GM21786 (cell line): ENCODE measurements around the gene GRPEL1.

ENCODE experiments used
- ATAC-seq: cut with Tn5 transposase; IDR thresholded peaks from one replicate; pipeline ENCODE4 v1.9.1; 2021; ENCODE audit not compliant: unreplicated experiment

The GRPEL1 gene

GRCh38 chr4:7045961-7046921 is 21.6 kb downstream of the GRPEL1 start:
- ATAC-seq = peak; percentile 37

GRCh38 chr4:7045553-7045952 is 22.3 kb downstream of the GRPEL1 start:
- no peak for ATAC-seq

GRCh38 chr4:7044137-7044930 is 23.5 kb downstream of the GRPEL1 start:
- ATAC-seq = no peak

DNA sequence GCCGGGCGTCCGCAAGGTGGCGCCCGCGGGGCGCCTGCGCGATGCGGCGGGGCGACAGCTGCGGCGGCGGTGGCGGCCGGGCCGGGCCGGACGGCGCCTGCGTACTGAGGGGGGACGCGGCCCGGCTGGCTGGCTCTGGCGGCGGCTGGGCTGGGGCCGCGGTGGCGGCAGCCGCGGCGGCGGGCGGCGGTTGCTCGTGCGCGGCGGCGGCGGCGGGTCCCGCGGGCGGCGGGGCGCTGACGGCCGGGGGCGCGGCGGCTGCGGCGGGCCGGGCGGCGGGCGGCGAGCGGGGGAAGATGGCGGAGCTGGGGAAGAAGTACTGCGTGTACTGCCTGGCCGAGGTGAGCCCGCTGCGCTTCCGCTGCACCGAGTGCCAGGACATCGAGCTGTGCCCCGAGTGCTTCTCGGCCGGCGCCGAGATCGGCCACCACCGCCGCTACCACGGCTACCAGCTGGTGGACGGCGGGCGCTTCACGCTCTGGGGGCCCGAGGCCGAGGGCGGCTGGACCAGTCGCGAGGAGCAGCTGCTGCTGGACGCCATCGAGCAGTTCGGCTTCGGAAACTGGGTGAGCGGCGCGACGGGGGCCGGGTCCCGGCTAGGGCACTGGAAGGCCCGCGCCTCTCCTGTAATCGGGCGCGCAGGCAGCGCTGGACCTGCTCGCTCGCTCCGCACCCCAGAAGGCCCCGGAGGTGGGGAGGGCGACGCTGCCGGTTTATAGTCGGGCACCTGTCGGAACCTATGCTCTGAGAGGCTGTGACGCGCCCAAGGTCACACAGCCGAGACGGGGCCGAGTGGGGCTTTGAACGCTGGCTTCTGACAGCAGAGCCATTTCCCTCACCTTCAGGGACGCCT is 24.4 kb downstream of the GRPEL1 start, which contains the start of gene TADA2B:
Gene TADA2B, plus strand, starts transcription at position 89 of the 853 bp plus-strand sequence. Its CDS starts 208 bp downstream, at position 297.
- ATAC-seq = peak; percentile 12

DNA sequence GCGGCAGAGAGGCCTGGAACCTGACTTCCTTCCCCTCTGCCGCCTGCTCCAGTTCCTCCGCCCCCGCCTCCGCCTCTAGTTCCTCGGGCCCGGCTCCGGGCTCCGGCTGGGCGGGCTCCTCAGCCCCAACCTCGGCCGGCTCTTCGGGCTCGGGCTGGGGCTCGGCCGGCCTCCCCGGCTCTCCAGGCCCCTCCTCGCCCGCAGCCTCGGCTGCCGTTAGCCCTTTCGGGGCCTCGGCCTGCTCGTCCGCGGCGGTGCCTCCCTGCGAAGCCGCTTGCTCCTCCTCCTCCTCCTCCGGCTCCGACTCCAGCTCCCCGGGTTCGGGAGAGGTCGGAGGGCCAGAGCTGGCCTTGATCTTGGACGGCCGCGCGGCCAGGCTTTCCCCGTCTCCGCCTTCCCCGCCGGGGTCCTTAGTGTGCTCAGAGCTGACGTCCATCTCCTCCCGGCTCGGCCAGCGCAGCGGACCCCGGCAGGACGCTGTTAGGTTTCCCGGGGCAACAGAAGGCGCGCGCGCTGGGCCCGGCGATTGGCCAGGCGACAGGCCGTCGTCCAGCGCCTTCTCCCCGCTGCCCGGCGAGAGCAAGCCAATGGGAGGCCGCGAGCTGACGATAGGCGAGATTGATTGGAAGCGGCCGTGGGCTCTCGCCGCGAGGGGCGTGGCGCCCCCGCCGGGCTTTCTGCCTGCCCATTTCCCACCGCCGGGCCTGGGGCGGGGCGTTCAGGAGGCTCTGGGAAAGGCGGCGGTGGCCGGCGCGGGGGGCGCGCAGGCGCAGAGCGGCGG is 25.2 kb downstream of the GRPEL1 start:
- ATAC-seq = peak; percentile 66

GRCh38 chr4:7041801-7042502 is 25.9 kb downstream of the GRPEL1 start:
- no peak for ATAC-seq

GRCh38 chr4:7041246-7041645 is 26.6 kb downstream of the GRPEL1 start:
- ATAC-seq = no peak

DNA sequence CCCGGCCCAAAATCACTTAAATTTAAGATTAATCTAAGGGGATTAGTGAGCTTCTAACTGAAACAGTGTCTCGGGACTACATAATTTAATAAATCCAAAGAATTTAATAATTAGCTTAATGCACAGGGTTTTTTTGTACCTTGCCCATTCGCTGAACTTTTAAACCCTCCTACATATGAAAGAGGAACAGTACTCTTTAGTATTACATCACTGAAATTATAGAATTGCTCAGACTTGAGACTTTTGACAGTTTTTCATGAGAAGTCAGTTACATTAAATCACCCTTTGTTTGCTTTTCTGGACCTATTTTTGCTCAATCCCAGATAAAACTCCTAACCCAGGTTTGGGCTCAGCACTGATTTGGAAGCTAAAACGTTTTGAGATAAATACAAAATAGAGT is 27.1 kb downstream of the GRPEL1 start:
- no peak for ATAC-seq

DNA sequence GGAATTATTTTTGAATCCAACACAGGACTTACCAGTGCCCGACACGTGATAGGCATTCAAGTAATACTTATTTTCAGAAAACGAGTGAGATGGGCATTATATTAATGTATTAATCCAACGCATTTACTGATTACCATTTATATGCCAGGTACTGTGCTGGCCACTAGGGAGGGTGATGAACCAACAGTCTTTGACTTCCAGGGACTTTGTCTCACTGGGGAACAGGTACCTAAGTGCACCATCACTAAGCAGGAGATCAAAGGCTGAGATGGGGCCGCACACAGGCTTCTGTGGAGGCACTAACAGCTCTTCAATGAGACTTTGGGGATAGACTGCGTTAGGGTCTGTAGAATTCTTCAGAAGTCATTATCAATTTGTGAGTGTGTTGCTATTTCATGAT is 30.4 kb downstream of the GRPEL1 start:
- no peak for ATAC-seq

GRCh38 chr4:7034262-7035081 is 33.4 kb downstream of the GRPEL1 start:
- no peak for ATAC-seq

GRCh38 chr4:7032596-7032995 is 35.3 kb downstream of the GRPEL1 start:
- no peak for ATAC-seq

DNA sequence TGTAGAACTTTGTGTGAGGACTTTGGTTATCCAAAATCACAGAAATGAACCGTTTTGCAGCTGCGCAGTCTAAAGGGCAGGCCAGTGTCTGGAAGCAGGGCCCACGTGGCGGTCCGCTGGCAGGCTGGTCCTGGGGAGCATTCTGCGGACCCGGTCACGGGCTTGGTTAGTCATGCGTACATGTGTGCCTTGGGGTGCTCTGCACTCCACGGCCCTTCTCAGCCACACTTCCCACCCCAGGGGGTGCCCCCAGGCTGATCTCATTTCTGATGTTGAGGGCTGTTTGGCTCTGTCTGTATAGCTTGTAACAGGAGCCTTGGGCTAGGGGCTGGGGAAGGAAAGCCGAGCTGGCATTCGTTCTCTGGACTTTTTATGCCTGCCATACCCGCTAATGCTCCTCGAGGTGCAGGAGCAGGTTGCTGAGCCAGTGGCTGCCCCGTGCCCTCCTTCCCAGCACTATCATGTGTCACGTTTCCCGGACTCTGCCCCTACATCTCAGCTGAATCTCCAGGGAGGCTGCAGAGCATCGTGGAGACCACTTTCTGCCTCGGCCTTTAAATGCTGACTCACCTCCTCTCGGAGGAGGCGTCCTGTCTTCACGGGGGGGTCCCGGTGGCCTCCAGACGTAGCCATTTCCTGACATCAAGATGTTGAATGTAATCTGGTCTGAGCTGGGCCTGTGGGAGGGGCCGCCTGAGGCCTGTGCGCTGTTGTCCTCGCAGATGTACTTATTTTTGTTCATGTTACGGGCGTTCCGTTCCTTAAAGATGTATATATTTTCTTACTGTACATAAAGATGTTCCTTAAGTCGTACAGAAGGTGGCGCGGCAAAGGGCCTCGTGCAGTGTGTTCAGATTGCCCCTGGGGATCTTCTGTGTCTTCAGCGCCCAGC is 36.1 kb downstream of the GRPEL1 start:
- no peak for ATAC-seq

- no peak for ATAC-seq
These were observed 37.0 kb downstream of the GRPEL1 start for GRCh38 chr4:7030856-7031255.

DNA sequence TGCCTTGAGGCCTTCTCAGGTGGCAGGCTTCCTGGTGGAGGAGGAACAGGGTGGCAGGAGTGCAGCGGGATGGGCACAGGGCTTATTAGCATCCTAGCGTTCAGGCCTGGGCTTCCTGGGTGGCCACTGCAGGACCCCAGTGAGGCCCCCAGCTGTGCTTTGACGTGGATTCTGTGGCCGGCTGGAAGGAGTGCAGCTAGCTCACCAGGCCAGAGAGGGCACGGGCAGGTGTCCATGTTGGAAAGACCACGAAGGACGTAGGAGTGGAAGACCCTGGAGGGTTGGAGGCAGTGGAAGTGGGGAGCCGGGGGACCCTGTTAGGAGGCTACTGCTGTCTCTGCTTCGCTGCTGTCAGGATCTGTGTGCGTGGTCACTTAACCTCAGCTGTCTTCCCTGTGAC is 37.9 kb downstream of the GRPEL1 start:
- ATAC-seq = no peak

DNA sequence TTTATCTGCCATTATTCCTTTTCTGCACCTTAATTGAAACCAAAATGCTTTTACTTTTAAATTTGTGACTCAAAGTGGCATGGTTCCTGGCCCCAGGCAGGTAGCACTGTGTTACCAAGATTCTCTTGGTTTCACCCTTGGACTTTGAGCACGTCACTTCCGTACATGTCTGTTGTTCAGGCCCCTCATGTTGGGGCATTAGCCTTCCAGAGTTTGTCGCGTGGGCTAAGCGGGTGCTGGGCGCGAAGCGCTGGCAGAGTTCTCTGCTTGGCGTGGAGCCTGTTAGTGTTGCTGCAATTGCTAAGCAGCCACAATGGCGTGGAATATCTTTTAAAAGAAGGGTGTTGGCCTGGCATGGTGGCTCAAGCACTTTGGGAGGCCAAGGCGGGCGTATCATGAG is 38.7 kb downstream of the GRPEL1 start:
- no peak for ATAC-seq

GRCh38 chr4:7027913-7028312 is 40.0 kb downstream of the GRPEL1 start:
- no peak for ATAC-seq

GRCh38 chr4:7027284-7027683 is 40.6 kb downstream of the GRPEL1 start:
- ATAC-seq = no peak

DNA sequence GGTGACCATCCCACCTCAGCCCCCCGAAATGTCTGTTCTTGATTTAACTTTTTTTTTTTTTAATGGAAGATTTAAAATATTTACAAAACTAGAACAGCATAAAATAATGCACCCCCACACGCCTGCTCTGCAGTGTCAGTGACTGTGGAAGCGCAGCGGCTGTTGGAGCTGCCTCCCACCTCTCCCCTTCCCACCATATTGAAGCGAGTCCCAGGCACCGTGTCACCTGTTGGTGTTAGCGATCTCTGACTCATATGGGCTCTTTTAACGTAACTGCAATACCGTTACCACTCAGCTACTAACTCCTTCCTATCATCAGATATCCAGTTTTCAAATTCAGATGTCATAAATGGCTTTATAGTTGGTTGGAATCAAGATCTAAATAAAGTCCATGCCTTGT is 41.8 kb downstream of the GRPEL1 start:
- no peak for ATAC-seq
